CD4-positive, alpha-beta T cell treated with Interleukin-10 for 1 hour (primary cell): ENCODE measurements around the gene KRT75.

Experiments used
- DNase-seq: peaks from one replicate; pipeline ENCODE4 v3.0.0-alpha.2; 2020

KRT75 gene

DNA sequence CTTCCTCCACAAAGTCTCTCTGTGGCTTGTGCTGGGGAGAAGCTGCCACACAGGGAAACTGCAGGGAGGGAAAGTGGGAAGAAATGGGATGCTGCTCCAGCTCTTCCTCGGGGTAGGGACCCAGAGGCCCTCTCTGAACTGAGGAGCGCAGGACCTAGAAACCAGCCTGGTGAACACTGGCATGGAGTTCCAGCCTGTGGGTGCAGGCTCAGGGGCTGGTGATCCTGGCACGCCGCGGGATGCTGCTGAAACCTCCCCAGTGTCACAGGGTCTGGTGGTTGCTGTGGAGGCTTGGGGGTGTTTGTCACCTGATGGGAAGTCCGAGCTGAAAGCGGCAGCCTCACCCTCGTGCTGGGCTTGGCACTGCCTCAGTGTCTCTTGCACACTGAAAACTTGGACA, 5.2 kb upstream of the KRT75 start:
- no peak for DNase-seq

DNA sequence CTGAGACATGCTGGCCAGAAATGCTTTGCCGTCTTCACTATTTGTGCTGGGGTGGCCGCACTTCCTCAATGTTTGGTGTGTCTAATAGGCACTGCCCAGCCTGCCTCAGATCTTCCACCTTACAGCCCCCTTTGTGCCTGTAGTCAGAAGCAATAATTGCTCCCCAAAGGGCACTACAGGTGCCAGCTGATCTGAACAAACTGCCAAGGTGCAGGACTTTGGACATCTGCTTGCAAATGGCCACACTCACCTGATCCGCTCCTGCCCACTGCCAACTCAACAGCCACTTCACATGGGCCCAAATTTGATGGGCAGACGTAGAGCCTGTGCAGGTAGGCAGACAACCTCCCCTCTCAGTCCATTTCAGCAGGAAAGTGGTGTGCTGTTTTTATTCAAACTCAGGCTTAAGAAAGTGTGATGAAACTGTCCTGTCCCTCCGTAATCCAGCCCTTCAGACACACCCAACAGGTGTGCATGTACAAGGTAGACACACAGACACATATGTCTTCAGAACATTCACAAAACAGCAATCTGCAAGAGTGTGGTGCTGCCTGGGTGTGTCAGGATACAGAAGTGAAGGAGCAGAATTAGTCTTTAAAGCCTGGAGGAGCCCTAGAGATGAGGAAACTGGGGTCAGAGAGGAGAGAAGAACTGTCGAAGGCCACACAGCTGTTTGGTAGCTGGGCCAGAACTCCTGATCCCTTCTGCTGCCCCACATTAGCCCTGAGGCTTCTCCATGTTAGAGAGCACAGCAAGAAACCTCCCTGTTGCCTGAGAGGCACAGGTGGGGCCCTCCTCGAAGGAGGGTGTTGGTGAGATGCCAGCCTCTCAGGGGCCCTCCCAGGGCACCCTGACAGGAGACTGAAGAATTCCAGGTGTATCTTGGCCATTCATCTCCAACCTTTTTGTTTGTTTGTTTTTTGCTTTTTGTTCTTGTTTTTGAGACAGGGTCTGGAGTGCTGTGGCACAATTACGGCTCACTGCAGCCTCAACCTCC, 4.4 kb upstream of the KRT75 start:
- no peak for DNase-seq

DNA sequence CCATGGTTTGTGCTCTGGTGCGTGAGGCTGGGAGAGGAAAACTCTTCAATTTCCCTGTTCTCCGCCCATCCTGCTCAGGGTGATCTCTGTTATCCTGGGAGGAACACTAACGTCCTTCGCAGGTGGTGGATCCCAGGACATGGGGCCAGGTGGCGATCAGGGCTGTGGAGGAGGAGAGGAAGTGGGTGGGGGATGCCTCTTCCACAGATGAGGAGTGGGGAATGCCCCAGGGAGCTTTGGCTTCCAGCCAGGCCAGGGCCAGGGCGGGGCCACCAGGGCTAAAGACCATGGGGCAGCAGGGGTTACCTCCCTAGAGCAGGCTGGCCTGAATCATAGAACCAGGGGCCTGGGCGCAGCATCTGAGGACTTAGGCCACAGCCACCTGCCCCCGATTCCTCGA, 3.3 kb upstream of the KRT75 start:
- DNase-seq: no peak

DNA sequence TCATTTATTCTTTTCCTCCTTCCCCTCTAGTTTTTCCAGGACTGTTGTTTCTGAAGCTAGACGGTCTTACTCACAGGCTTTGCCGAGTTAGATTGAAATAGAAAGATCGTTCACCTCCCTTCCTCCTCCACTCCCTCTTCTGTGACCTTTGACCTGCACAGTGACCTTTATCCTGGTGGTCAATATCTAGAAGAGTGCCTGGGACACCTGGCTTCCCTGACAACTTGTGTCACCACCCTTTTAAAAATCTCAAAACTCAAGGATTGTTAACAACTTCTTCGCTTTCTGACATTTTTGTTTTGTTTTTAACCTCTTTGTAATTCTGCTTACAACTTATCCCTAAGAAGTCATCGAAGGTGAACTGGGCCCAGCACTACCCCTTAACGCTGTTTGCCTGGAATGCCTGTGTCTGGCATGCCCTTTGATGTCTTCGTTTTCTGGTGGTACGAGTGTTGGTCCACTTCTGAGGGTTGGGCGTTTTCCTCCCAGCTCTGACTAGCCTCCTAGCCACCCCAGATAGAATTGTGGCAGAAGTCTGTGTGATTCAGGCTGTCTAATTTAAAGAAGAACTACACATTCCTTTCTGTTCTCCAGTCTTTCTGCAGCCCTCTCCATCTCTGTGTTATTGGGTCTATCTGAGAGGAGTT, 2.8 kb upstream of the KRT75 start:
- DNase-seq: no peak

DNA sequence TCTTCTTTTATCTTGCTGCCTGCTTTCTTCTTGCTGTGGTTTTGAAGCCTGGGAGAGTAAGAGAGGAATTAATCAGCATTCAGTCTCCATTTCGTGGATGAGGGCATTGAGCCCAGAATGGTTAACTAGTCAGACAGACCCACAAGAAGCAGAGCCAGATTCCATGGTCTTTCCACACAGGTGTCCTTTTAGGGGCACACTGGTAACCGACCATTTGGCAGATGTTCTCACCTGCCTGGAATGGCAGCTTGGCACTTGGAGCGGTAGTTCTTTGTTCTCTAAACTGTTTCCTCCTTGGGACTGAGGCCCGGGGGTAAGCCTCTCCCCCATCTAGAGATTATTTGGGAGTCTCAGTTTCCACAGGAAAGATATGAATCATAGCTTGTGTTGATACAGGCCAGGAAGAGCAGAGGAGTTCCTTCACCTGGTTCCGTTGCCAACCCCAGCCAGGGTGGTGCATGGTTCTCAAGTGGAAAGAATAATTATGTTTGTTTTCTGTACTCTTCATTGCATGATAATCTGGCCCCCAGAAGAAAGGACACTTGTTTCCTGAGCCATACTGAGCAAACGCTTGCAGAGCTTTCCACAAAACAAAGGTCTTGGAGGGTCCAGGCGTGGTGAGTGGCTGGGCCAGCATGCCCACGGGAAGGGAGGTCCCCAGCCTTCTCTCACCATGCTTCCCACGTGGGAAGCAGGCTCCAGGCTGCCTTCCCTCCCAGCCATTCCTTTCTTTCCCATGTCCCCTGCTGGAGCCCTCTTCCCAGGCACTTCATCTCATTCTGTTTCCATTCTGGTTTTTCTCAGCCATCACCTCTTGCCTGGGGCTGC, 2.0 kb upstream of the KRT75 start:
- DNase-seq: no peak

DNA sequence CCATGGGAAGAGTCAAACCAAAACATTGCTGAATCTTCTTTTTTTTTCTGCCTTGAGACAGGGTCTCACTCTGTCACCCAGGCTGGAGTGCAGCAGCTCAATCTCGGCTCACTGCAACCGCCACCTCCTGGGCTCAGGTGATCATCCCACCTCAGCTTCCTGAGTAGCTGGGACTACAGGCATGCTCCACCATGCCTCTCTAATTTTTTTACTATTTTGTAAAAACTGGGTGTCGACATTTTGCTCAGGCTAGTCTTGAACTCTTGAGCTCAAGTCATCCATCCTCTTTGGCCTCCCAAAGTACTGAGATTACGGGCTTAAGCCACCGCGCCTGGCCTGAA, 1.5 kb upstream of the KRT75 start:
- no peak for DNase-seq

DNA sequence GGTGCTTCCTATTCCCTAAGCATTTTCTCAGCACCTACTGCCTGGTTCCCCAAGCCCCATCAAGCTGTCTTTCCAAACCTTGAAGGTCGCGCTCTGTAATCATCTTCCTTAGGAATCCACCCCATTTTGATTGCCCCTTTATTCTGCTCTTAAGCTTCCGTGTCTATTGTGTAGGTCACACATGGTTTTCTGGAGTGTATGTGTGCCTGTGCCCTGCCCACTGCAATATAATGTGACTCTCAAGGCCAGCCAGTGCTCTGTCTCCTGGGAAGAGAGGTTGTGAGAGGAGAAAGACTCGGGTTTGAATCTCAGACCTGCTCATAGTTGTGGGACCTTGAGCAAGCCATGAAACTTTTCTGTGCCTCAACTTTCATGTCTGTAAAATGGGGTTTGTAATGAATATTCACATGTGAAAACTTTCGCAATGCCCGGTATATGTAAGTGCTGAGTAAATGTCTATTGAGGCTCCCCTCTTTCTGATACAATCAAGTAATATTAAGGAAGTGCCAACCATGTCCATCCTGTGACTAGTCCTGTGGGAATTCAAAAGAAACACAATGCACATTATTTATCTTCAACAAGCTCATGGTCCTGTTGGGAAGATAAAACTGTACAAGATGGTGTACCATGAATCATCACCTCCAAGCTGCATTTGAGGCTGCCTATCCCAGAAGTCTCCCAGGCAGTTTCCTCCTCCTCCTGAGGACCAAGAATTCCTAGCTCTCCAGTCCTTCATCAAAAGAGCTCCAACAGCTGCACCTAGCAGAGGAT, 774 bp upstream of the KRT75 start:
- DNase-seq: no peak

DNA sequence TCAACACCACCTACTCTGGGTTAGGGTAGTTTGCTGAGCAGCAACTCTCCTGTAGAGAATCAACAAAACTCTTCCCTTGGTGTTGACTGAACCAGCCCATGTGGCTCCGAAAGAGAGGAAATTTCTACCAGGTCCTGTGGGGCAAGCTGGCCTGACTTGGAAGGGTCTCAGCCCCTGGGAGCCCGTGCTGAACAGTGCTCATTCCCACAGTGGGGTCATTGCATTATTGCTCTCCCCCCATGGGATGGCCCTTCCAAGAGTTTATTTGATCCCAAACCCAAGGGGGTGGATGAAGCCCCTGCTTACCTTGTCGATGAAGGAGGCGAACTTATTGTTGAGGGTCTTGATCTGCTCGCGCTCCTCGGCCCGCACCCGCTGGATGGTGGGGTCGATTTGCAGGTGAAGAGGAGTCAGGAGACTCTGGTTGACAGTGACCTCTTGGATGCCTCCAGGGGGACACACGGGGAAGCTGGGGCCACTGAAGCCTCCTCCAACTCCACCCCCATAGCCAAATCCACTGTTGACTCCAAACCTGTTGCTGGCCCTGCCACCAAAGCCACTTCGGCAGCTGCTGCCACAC, 580 bp downstream of the KRT75 start:
- DNase-seq: no peak

DNA sequence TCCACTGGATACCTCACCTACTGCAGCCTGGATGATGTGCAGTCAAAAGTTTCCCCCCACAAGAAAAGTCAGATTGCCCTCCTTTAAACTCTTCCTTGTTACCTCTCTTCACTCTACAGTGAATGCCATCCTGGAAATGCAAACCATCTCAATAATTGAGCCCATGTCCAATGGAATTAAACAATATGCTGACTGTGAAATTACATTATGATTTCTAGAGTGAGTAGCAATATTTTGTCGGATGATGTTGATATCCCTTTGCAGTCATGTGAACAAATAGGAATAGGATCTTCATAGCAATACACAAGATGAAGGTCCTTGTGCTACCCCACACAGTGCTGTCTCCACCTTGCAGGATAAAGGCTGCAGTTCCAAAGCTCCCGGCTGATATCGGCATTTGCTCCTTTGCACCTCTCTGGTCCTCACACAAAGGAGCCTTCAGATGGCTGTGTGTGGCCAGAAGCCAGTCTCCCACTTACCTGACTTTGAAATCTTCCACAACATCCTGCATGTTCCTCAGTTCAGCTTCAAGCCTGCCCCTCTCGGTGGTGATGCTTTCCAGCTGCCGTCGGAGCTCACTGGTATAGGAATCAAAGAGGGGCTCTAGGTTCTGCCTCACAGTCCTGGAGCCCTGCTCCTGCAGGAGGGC, 1.5 kb downstream of the KRT75 start:
- DNase-seq: no peak

DNA sequence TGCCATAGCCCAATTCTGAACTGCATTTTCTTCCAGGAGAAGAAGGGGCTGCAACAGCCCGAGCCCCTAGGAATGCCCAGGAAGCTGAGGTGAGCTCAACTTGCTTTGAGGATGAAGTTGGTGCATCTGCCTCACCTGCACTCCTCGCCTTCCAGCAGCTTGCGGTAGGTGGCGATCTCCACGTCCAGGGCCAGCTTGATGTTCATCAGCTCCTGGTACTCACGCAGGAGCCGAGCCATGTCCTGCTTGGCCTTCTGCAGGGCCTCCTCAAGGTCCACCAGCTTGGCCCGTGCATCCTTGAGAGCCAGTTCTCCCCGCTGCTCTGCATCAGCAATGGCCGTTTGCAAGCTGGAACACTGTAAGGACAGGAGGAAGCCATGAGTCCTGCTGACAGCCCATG, 6.0 kb downstream of the KRT75 start:
- no peak for DNase-seq

DNA sequence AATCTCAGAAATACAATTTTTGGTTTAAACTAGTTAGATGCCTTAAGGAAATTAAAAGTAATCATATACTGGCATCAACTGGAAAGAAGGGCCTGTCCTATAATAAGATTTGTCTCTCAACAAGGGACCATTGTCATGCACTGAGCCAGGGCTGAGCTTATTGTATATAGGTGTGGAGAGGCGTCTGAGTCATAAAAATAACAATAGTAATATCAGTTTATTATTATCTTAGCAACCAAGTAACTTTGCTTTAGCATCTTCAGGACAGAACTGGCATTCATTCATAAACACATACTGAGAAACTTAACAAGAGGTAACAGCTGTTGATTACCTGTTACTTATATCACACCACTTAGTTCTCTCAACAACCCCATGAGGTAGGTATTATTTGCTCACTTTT, 7.1 kb downstream of the KRT75 start:
- DNase-seq: no peak

DNA sequence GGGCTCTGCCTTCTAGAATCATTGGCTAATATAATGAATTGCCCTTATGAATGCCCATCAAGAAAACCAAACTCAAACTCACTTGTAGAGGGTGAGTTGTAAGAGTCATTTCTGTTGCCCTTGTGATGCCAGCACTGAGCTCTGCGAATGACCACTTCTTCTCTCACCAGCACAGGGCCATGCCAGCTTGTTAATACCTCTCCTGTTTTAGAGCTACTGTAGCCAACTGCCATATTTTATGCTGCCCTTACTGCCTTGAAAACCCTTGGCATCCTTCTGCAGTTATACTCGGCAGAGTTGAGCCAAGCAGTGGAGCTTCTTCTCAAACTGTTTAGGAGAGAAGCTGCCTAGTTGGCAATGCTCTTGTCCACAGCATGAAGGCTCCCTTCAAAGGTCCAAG, 8.1 kb downstream of the KRT75 start:
- no peak for DNase-seq

DNA sequence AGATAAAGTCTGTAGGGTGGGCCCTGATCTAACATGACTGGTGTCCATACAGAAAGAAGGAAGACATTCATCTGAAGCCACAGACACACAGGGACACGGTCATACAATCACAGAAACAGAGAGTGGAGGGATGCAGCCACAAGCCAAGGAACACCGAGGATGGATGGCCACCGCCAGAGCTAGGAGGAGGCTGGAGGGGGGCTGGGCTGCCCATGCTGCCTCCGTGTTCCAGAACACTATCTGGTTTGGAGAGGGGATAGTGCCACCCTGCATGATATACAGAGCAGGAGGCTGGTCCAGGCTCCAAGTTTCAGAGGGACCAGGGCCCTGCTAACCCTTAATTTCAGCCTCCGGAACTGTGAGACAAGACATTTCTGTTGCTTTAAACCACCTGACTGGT, 8.7 kb downstream of the KRT75 start:
- DNase-seq: no peak

DNA sequence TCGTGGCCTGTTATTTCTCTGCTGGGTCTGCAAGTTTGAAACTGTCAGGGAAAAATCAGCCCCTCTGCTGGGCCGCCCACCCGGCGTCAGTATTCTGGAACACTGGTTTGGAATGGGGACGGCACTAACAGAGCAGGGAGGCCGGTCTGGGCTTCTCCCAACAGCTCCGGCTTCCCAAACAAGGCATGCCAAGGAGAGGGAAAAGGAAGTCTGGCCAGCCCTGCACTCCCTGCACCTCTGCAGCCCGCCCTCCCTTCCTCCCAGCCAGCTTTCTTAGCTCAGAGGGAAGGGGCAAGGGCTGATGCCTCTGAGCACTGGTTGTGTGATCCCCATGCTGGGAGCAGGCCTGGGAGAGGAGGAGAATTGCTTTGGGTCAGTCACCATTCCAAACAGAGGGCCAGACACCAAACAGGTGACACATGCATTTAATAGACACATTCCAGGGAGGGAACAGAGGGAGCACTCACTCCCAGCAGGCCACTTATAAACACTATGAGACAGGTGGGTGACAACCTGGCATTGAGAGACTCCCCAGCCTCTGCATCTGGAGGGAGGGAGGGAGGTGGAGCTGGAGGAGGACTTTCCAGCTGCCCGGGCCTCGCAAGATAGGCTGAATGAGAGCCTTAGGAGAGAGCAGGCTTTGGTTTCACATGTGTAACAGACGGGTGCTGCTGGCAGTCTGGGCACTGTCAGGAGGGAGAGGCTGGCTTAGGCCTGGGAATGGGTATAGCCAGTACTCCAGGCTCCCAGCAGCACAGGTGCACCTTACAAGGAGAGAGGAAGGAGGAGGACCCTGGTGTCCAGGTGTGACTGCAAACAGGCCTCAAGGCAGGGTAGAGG, 10.3 kb downstream of the KRT75 start:
- DNase-seq: no peak

DNA sequence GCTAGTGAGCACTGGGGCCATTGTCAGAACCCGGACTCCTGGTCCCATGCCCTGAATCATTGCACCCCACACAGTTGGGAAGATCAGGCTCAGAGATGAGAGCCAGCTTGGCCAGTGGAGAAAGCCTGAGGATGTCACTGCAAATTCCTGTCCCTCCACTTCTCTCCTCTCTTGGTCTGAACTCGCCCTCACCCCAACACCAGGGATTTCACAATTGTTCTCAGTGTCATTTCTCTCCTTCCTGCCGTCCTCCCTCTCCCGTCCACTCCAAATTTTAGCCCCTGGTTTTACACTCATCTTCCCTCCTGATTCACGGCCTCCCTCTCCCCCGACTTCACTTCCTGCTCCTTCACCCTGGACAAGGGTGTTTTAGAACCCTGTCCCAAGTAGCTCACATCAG, 11.1 kb downstream of the KRT75 start:
- DNase-seq: no peak

DNA sequence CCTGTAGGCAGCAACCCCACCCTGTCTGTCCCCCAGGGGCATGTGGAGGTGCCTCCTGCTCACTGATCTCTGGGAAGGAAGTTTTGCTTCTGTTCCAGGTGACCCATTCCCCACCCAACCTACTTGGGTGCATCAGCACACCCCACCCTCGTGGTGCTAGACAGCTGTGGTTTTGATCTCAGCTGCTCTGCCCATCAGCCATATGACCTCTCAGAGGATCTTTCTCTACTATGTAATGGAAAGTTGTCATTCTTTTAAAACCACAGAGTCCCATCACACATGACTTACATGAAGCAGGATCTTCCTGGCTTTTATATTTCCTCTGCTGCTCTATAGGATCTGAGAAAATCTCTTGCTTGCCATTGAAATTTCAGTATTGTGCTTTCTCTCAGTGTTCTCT, 14.5 kb downstream of the KRT75 start:
- DNase-seq: no peak

DNA sequence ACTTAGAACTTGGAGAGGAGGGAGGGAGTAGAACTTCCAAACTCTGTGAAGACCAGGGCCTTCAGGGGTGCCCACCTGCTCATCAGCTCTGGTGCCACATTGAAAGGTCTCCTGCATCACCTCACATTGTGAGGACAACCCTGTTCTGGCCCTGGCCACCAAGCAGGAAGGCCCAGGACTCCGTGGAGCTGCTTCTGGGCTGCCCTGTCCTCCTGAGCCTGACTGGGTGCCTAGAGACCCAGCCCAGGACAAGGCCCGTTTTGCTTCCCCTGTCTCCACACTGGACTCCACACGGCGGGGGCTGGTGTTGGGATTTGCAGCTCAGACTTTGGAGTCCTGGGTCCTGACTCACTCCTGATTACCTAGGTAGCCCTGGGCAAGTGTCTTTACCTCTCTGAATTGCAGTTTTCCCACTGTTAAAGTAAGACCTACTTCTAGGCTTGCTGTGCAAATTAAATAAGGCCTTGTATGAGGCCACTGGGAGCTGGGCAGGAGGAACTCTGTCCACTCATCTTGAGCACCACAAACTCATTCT, 15.5 kb downstream of the KRT75 start:
- DNase-seq: no peak

DNA sequence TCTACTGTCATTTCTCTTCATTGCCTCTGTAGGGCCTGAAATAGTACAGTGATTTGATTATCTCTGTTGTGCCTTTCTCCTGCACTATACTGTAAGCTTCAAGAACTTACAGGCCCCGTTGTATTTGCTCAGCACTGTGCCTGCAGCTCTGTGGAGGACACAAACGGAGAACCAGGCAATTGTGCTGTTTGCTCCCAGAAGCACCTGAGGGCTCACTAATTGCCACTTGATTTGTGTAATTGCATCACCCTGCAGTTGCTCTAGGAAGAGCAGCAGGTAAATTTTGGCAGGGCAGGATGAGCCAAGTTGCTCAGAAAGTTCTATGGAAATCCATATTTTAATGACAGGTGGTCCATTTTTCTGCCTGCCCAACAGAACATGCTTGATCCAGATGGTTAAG, 16.4 kb downstream of the KRT75 start:
- DNase-seq: no peak

DNA sequence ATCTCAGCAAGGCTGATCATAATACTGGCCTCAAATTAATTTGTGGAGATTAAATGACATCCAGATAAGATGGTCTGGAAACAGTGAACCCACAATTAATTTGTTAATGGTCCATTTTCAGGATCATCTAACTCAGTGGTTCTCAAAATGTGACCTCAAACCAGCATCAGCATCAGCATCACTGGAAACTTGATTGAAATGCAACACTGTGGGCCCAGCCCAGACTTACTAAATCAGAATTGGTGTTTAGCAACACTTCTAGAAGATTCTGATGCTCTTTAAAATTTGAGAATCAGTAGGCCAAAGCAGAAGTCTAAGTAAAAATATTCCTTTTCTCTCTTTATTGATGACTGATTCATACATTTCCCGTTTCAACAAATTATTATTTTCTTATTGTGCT, 17.4 kb downstream of the KRT75 start:
- no peak for DNase-seq

DNA sequence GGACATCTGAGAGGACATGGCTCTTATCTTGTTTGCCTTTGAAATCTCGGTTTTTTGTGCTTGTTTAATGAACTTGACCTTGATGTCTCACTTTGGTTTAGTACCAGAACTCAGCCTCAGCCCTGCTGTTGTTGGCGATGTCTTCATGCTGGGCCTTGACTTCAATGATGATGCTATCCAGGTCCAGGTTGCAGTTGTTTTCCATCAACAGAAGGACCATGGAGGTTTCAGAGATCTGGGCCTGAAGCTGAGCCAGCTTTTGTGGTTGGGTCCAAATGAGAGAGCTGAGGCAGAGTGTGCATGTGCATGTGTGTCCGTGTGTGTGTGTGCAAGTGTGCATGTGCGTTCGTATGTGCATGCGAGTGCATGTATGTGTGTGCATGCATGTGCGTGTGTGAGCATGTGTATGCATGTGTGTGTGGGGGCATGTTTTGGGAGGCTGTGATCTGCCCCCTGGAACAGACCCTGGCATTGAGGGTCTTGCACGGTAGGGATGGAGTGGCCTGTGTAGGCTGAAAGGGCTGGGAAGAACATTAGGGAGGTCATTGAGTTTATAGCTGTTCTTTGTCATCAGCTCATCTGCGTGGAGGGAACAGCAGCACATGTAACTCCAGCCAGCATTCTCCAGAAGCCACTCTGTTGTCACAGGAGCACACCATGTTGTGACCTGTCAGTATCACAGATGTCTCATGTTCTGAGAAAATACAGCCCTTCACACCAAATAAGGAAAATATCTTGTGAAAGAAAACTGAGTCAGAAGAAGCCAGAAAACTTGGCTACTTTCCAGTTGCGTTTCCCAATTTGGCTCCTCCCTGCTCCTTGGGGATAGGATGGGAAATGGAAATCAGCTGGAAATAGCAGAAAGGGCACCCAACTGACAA, 18.1 kb downstream of the KRT75 start:
- no peak for DNase-seq
